Fibroblast of villous mesenchyme (primary cell): ENCODE results near the gene RXFP1. TPM values are rescaled to one million over a fixed set of nuclear protein-coding genes. Genes with fewer than 3 reads are reported as not detected.

ENCODE experiments used
- DNase-seq: peaks from one replicate; pipeline ENCODE4 v3.0.0-alpha.2; 2010; ENCODE audit warnings: low read depth
- H3K4me3 ChIP-seq: 2 replicates; pipeline ENCODE4 v1.5.1; 2011; ENCODE audit warnings: low read depth, mild to moderate bottlenecking, low read length
- CTCF ChIP-seq: IDR thresholded peaks from 2 replicates; pipeline ENCODE4 v1.5.1; 2012; ENCODE audit warnings: low read depth, mild to moderate bottlenecking, low read length; ENCODE audit not compliant: insufficient read depth
- total RNA-seq: library from RNA; depleted of rRNA; stranded (reverse); fragments of >200 nt; gene quantifications from 2 replicates; pipeline ENCODE4 v1.2.3, GENCODE V29; 2012

Gene RXFP1
- total RNA-seq, 1 donor: 1.7 TPM

GRCh38 chr4:158613046-158613445, 91.4 kb downstream of the RXFP1 start:
- TF ChIP-seq CTCF: no peak
- DNase-seq: no peak
- H3K4me3 ChIP-seq: no peak overlapping the region

GRCh38 chr4:158617956-158618355, 96.3 kb downstream of the RXFP1 start:
- no peak for TF ChIP-seq CTCF
- DNase-seq: no peak
- H3K4me3 ChIP-seq: no peak overlapping the region

GRCh38 chr4:158621729-158622128, 100.0 kb downstream of the RXFP1 start:
- no peak for TF ChIP-seq CTCF
- H3K4me3 ChIP-seq: no peak overlapping the region

GRCh38 chr4:158622251-158622650, 100.6 kb downstream of the RXFP1 start:
- no peak for DNase-seq
- no peak for TF ChIP-seq CTCF
- H3K4me3 ChIP-seq: no peak overlapping the region

More at GRCh38 chr4:158621729-158622128, 100.0 kb downstream of the RXFP1 start:
- no peak for DNase-seq

- no peak overlapping the region for H3K4me3 ChIP-seq
- peak; percentile 76 for TF ChIP-seq CTCF
- peak; percentile 74 for DNase-seq
These were observed 103.3 kb downstream of the RXFP1 start for GRCh38 chr4:158624889-158625478.

- no peak overlapping the region for H3K4me3 ChIP-seq
- TF ChIP-seq CTCF: no peak
- DNase-seq: no peak
These were observed 103.9 kb downstream of the RXFP1 start for GRCh38 chr4:158625544-158625943.

GRCh38 chr4:158630893-158631292, 109.2 kb downstream of the RXFP1 start:
- TF ChIP-seq CTCF: no peak
- peak; percentile 6 for DNase-seq
- no peak overlapping the region for H3K4me3 ChIP-seq
